ENCODE measurements around the gene NNAT.

Gene NNAT

DNA sequence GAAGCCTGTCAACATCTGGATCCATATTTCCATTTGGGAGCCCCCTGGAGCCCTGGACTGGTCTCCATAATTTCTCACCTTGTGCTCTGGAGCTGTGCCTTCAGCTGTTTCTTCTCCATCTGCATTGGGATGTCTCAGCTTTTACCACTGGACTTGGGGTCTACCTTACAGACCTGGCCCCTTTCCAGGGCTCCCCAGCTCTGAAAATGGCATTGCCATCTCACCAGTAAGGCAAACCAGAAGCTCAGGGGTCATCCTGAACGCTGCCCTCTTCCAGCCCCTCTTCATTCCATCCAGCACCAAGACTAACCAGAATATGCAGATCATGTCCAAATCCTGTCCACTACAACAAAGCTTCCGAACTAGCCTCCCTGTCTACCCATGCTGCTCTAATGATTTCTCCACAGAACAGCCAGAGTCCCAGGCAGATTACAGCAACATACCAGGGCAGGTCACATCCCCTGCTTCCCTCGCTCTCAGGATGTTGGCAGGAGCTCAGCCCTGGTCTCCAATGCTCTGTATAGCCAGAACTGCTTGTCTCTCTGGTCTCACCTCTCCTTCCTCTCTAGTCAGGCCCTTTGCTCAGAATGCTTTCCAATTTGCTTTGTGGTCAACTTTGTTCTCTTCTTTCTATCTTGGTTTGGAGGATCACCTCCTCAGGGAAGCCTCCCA lies 17.7 kb upstream of the NNAT start:
- DNase-seq = no peak

DNA sequence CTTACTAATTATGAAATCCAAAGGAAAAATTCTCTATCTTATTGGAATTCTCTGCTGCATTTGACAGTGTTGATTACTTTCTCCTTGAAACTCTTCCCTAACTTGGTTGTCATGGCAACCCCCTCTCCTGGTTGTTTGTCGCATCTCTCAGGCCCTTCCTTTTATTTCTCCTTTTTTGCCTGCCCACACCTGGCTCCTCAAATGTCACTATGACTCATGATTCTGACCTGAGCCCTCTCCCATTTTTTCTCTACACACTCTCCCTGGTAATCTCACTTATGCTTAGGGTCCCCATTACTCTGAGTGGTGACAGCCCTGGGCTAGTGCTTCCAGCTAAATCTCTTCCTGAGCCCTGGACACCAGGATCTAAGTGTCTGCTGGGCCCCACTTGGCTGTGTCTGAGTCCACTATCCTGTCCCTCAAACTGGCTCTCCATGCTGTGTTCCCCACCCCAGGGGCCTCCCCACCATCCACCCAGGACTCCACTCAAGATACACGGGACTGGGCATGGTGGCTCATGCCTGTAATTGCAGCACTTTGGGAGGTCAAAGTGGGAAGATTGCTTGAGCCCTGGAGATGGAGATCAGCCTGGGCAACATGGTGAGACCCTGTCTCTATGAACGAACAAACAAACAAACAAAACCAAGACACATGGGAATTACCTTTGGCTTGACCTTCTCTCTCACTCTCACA lies 16.5 kb upstream of the NNAT start:
- DNase-seq = no peak

DNA sequence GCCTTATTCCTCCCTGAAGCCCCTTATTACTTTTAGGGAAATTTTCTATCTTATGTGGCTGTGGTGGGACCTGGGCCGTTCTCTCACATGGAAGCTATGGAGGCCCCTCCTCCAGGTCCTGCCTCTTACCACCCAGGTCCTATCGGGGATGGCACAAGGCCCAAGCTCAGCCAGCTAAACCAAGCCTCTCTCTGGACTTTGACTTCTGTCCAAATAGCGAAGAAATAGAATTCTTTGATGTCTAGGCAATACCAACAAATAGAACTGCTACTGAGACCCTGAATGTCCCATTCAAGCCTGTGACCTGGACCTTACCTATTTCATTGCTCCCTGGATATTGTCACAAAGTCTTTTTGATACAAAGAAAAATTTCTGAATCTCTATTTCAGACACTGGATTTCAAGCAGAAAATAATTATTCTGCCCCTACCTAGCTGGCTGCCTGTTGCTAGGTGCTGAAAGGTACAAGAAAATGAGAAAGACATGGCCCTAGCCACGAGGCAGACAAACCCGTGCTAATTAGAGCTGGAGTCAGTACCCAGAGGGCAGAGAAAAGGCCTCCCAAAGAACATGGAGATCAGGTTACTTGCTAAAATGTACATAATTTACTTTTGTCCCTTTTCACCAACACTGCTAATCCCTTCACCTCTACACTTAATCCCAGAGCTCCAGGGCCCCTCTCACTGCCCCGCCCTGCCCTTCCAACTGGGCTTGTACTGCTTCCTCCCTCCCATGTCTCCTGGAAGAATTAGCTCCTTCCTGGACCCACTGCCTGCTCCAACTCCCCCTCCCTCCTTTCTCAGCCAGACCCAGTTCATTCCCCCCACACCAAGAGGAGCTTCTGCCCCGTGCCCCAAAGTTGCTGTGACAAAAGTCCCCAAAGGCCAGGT lies 15.5 kb upstream of the NNAT start:
- no peak for DNase-seq

DNA sequence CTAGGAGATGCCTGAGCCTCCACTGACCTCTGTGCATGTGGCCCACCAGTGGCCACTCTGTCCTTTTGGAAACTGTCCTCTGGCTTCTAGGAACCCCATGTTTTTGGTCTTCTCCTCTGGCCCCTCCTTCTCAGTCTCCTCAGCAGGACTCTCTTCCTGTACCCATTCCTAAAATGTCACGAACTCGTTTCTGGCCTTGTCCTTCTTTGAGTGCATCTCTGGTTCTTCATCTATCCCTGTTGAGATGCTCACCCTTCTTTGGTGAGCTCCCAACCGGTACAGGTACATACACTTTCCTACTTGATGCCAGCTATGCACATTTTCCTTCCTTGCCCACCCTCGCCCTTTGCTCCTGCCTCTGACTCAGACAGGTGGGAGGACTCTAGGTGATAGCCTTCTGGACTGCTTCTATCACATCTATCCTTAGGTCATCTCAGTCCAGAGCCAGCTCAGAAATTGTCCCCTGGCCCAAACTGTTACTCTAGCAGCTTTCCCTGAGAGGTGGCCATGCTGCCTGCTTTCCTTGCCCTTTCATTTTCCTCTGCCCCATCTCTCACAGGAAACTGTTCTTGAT lies 14.8 kb upstream of the NNAT start:
- no peak for DNase-seq

DNA sequence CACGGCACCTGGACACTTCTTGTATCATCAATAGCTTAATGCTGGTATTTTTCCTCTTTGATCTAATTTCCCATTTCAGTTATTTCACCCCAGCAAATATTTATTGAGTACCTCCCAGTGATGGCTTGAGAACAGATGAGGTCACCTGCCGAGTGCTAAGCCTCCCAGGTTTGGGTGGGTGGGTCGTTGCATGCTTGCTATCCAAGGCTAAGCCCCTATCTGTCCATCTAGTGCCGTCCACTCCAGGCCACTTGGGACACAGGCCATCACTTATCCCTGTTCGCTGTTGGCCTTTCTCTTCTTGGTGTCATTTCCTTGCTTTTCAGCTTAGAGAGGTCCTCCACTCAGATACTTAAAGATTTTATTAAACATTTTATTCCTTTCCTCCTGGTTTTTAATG lies 10.8 kb upstream of the NNAT start:
- no peak for DNase-seq

DNA sequence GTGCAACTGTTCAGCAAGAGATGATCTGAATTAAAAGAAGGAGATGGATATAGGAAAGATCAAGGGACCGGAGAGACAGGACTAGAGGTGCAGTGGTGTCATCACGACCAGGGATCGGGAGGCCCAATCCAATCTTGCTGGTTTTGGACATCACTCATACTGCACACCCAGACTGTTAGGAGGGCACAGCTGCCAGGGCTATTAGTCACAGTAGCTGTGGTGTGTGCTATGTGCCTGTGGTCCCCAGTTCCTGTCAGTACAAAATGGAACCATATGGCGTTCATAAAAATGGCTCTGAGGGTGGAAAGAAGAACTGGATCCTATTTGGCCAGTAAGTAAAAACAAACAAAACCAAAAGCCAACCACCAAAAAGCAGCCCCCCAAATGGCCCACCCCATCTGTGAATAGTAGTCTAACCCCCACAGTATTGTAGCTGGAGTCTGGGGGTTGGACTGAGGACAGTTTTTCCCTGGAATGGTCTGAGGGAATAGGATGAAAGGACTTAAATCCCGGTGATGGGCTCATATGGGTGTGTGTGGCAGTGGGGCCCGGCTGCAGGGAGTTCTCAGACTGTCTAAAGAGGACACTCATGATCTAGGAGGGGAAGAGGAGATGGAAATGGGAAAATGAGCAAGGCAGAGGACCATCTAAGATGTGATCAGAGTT lies 9.3 kb upstream of the NNAT start:
- no peak for DNase-seq

DNA sequence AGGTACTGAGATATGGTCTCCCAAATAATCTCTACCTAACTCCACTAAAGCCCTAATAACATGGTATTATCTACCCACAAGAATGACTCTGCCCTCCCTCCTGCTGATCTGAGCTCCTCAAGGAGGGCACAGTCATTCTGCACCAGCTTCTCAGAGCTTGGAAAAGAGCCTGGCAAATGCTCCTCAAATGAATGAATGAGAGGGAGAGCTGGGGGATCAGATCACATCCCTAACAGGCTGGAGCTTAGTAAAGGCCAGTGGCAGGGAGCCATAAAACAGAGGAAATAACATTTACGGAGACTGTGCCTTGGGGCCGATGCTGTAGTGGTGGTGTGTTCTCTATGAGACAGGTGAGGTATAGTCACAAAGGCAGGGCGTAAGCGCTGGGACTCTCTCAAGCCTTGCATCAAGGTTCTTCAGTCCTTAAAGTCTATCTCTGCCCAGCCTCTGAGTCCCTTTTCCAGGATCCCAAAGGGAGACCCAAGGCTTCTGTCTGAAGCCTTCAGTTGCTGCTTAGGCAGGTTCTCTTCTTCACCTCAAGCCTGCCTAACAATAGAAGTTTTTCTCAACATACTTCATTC lies 7.2 kb upstream of the NNAT start:
- no peak for DNase-seq

DNA sequence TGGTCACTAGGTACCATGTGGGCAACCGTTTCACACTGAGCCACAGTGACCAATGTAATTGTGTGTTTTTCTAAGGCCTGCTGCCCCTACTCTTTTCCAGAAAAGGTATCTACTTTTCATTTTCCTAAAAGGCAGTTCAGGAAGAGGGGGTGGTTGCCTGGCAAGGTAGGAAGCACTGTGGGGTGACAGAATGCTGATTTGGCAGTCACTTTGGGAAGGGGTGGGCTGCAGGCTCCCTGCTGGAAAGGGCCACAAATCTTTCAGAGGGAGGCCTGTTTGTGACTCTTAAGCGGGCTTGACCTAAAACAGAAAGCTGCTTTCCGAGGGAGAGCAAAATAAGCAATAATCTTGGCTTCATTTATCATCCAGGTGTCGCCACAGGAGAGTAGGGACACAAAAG lies 5.2 kb upstream of the NNAT start:
- no peak for DNase-seq

DNA sequence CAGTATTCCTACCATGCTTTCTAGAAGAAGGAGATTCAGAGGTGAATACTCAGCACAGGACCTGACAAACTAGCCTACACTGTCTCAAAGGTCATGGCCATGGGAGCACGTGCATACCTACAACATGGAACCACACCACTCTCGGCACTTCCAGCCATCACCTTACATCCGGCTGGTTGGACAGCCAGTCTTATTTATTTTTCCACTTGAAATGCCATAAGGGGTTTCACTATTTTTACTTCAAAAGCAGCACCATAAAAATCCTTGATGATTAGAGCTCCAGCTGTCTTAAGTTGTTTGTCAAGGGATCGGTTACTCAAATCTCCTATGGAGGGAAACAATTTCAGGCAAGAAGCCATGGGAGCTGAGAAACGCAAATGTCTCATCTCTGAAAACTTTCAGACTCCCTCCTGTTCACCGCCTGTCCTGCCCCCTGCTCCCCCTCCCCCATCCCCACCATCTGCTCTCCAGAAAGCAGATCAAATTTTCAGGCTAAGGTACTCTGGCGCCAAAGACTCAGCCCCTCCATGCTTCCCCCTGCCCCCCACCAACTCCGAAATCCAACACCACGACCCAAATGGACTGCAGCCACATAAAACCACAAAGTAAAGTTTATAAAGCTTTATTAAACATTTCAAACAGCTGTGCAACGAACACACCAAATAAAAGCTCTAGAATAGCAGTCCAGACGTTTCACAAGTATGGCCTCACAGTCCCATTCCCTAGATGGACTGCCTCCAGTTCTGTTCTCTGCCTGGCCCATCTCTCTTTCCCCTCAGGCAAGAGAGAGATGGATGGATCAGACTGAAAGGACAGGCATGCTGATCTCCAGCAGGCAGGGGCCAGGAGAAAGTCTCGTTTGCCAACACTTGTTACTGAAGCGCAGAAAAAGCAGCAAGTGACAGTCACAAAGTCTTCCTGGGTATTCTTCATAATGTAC lies 4.0 kb upstream of the NNAT start:
- peak; percentile 73 for DNase-seq

DNA sequence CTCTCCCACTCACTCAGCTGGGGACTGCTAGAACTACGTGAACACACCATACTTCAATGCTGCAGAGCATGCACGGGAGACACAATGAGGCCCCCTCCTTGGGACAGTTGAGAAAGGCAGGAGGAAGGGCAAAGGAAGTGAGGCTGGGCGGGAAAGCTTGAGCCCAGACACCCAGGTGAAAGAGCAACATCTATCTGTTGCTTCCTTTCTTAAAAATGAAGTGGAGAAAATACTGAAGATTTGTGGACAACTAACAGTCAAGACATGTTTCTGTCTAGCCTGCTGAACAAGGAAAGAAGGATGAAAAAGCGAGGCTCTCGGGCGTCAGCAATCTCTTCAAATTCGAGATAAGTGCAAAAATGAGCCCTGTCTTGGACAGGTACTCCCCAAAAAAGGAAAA lies 3.0 kb upstream of the NNAT start:
- DNase-seq = no peak

DNA sequence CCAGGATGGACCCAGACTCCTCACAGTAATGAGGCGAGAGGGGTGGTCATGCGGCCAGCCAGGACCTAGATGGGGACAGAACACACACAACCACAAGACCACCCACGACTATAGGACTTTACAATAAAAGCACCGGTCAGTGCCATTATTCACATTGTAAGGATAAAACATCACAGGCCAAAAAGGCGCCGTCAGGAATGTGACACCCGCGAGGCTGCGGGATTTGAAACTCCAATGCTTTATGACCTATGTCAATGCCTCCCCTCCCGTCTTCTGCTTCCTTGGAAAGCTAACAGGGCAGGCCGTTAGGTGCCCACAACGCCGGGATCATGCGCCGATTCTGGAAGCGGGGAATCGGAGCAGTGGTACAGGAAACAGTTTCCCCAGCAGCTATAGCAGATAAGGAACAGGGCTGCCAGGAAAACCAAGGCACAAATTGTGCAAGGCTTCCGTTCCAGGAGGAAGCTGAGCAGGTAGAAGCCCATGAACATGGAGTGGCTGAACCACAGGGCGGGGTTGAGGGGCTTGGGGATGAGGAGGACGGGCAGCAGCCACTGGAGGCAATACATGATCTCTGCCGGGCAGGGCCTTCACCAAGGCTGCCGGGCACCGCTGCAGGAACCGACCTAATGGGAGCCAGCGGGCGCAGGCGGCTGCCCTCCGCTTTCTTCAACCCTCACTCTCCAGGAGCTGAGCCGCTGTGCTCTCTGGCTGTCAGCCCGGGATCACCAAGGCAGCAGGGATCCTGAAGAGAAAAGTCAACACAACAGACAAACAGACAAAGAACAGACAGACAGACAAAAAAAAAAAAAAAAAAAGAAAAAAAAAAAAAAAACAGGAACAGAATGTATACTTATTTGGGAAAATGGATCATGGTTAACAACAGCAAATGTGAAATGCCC lies 2.2 kb upstream of the NNAT start:
- no peak for DNase-seq

DNA sequence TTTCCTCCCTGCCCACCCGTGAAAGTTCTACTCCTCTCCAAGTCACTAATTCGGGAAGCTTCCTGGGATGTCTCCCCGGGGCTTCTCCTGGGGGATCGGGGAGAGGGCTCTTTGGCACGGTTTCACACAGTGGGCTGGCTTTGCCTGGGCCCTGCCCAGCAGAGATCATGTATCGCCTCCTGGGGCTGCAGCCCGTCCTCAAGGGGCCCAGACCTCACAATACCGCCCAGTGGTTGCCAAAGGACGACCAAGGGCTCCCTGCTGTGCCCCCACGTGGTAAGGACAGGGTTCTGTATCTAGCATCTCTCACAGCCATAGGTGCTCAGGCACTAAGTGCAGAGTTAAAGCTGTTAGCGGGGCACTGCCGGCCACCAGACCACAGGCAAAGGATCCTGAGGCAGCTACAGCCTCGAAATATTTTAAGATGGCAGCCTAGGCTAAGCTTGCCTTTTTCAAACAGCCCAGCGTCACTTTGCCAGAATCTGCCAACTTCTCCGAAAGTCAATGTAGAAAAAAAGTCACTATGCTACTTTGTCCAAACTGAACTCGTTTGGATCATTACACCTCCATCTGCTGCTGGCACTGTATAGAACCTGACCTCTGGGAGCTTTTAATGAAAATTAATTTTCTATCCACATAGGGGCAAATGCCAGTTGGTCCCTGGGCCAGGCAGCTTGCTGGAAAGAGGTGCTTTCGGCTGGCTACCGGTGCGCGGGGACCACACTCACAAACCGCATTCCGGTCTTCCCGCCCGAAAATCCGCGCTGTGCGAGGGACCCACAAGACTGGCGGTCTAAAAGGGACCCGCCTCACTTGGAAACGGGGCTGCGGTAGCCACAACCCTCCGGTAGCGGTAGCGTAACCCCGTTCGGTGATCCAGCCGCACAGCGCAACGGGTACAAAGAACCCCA lies 1.3 kb upstream of the NNAT start:
- DNase-seq = no peak

DNA sequence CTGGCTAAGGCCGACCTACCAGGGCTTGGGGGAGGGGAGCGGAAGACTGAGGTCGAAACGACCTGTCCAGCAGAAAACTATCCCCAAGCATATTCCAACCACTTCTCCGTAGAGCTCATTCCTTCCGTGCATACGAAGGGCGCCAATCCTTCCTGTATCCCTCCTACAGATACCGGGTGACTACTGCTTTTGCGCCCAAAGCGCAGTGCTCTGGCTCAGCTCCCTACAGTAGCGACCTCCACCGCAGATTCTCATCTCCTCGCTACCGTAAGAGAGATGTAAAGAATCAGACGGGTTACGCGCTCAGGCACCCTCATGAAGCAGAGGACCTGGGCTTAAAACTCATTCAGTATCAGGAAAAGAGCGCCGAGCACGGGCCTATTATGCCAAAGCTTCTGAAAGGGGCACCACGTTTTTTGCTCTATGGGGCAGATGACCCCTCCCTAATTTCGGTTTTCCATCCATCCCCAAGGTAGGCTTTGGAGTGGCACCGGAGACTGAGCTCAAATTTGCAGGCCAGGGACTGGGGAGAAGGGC lies 563 bp upstream of the NNAT start:
- no peak for DNase-seq

DNA sequence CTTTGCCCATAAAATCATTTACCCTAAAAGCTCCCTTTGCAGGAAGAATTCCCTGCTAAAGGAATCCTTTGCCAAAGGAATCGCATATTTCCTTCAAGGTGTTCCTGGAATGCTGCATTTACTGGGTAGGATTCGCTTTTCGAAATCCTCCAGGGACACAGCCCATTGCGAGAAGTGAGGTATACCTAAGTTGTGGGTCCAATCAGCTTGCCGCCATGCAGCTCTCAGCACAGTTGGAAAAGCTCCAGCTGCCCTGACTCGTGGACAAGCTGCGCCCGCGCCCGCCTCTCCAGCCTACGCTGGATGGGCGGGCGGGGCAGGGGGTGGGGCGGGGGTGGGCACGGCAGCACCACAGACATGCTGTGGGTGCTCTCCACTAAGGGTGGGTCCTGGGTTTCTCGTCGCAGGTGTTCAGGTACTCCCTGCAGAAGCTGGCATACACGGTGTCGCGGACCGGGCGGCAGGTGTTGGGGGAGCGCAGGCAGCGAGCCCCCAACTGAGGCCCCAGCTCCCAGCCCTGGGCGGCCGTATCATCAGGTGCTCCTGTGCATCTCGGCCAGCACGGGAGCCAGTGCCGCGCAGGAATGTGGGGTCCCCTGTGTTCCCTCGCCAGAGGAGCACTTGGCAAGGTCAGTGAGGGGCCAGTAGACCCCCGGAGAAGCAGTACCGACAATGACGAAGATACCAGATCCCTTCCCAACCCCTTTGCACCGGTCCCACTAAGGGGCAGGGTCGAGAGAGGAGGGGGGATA lies 1.4 kb downstream of the NNAT start:
- DNase-seq = no peak

DNA sequence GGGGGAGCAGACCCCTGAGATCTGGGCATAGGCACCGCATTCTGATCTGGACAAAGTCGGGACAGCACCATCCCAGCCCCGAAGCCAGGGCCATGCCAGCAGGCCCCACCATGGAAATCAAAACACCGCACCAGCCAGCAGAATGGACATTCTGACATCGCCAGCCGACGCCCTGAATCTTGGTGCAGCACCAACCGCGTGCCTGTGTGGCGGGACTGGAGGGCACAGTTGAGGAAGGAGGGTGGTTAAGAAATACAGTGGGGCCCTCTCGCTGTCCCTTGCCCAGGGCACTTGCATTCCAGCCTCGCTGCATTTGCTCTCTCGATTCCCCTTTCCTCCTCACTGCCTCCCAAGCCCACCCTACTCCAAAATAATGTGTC lies 2.0 kb downstream of the NNAT start:
- DNase-seq = no peak

DNA sequence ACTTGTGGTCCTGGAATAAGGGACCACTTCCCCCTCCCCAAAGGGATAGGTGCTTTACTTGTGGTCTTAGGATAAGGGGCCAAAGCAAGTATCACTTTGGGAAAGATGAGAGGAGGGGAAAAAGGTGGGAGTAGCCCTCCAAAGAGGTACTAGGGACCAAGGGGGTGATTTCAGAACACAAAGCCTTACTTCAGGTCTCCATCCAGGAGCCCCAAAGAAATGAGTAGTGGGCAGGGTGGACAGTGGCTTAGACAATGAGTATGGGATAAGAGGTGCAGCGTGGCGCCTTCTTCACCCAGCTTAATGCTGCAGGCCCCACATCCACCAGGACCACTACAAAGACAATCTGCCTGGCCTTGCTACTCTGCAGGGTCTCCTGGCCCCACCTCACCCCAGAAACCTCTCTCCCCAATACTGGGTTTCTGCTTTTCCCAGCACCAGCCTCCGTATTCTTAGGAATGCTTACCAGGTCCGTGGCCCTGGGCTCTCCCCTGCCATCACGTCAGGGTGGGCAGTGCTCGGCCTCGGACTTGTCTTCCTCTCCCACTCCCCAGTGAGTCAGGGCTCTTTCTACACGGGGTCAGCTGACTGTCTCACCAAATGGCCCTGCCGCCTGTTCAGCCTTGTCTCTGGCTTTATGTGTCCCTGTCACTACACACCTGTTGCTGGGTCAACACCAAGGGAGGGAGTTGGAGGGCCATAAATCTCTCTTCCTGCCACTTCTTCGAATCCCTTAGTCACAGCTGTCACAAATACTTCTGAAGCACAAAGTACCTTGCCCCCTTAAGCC lies 3.1 kb downstream of the NNAT start:
- peak; percentile 62 for DNase-seq
